NB4 (cell line): ENCODE results near the gene AKR1B1.

Experiments
- MYC ChIP-seq: IDR thresholded peaks from 2 replicates; pipeline ENCODE4 v1.6.1; 2011; ENCODE audit warnings: low read depth, low read length
- POLR2A ChIP-seq: IDR thresholded peaks from 2 replicates; pipeline ENCODE4 v1.6.1; 2011; ENCODE audit warnings: mild to moderate bottlenecking; ENCODE audit not compliant: insufficient read length; ENCODE audit errors: extremely low read depth
- TF ChIP-seq, protein P1 (sequence below): IDR thresholded peaks from one replicate; pipeline ENCODE4 v1.5.1; 2012; ENCODE audit warnings: low read depth, low read length
- TF ChIP-seq, protein P2 (sequence below): IDR thresholded peaks from 2 replicates; pipeline ENCODE4 v1.6.1; 2011; ENCODE audit warnings: low read depth, low read length

DNA sequence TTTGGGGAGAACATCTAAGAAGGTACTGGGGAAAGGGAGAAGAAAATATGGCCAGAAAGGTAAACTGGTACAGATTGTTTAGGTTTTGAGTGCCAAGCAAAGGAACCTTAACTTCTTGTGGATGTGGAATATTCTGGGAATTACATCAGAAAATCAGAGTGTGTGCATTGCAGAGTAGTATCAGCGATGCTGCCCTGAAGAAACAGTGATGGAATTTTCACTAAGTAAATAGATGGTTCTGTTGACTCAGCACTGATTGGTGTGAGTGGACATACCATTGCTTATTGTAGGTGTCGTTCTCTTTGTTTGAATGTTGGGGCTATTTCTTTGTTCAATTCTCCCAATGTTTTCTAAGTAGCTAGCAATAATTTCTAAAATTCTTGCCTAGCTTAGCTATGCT is 24.4 kb upstream of the AKR1B1 start:
- TF ChIP-seq, protein P1, sequence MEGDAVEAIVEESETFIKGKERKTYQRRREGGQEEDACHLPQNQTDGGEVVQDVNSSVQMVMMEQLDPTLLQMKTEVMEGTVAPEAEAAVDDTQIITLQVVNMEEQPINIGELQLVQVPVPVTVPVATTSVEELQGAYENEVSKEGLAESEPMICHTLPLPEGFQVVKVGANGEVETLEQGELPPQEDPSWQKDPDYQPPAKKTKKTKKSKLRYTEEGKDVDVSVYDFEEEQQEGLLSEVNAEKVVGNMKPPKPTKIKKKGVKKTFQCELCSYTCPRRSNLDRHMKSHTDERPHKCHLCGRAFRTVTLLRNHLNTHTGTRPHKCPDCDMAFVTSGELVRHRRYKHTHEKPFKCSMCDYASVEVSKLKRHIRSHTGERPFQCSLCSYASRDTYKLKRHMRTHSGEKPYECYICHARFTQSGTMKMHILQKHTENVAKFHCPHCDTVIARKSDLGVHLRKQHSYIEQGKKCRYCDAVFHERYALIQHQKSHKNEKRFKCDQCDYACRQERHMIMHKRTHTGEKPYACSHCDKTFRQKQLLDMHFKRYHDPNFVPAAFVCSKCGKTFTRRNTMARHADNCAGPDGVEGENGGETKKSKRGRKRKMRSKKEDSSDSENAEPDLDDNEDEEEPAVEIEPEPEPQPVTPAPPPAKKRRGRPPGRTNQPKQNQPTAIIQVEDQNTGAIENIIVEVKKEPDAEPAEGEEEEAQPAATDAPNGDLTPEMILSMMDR, result no peak
- TF ChIP-seq MYC (no peak), POLR2A (no peak)
- TF ChIP-seq, protein P2, sequence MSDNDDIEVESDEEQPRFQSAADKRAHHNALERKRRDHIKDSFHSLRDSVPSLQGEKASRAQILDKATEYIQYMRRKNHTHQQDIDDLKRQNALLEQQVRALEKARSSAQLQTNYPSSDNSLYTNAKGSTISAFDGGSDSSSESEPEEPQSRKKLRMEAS, result no peak
